Thyroid gland (tissue), 4 donors: Measurements from ENCODE around the gene SHE. TPM values are rescaled to one million over a fixed set of nuclear protein-coding genes. Genes with fewer than 3 reads are reported as not detected.

Source experiments
- DNase-seq, 2 donors: peaks; one replicate each; pipeline ENCODE4 v3.0.0-alpha.2; 2019
- H3K27ac ChIP-seq, 3 donors: fragments of 200-600 bp; sonication (generic); 1 replicate in 2 of 3; 2 replicates in 1 of 3; pipeline ENCODE4 v1.5.1; 2016 to 2019; ENCODE audit warnings: mild to moderate bottlenecking in 1 of 3, moderate library complexity in 1 of 3
- H3K27me3 ChIP-seq: fragments of 200-600 bp; sonication (generic); one replicate; pipeline ENCODE4 v1.5.1; 2019
- H3K36me3 ChIP-seq, 2 donors: fragments of 200-600 bp; sonication (generic); one replicate each; pipeline ENCODE4 v1.5.1; 2016 to 2019
- H3K4me1 ChIP-seq, 2 donors: fragments of 200-600 bp; sonication (generic); one replicate each; pipeline ENCODE4 v1.5.1; 2017 to 2019
- H3K4me3 ChIP-seq, 3 donors: fragments of 200-600 bp; sonication (generic); replicated peaks in 1 of 3; 1 replicate in 2 of 3; 2 replicates in 1 of 3; pipeline ENCODE4 v1.5.1; 2016; ENCODE audit warnings: mild to moderate bottlenecking in 1 of 3
- H3K9me3 ChIP-seq: fragments of 200-600 bp; sonication (generic); one replicate; pipeline ENCODE4 v1.5.1; 2017
- CTCF ChIP-seq, 6 experiments: fragments of 200-600 bp in 3 of 6; fragments of 450-650 bp in 3 of 6; sonication (generic) in 3 of 6; IDR thresholded peaks; one replicate each; pipeline ENCODE4 v1.5.1; 2016 to 2019; ENCODE audit warnings: antibody characterized with exemption in 6 of 6, mild to moderate bottlenecking in 2 of 6, inconsistent platforms in 1 of 6, moderate library complexity in 1 of 6
- POLR2A ChIP-seq, 2 donors: fragments of 450-650 bp; IDR thresholded peaks; one replicate each; pipeline ENCODE4 v1.6.1; 2017; ENCODE audit warnings: antibody characterized with exemption in 2 of 2, mild to moderate bottlenecking in 2 of 2, moderate library complexity in 1 of 2
- WGBS, 2 donors: methylation state at CpG; one replicate each; pipeline ENCODE4 v1.1.5; 2017; 5-methylcytosine and 5-hydroxymethylcytosine counted together
- intact Hi-C: fragments of 100-400 bp; cut with DNase I; formaldehyde crosslinking; loops from one replicate; pipeline ENCODE4 v1.15.1; 2023
- total RNA-seq, 4 donors: library from RNA; depleted of rRNA; stranded (reverse); fragments of >200 nt; gene quantifications; one replicate each; pipeline ENCODE4 v1.2.3, GENCODE V29; 2016

The SHE gene
- total RNA-seq, 4 donors from 2014 or later = 35.8 to 56.0 (median 43.0) TPM

- H3K27me3 ChIP-seq = no peaks in the 10 kb centered on the region
- H3K9me3 ChIP-seq = no peaks in the 10 kb centered on the region
- H3K4me3 ChIP-seq = no peak overlapping the region
- TF ChIP-seq POLR2A (IDR thresholded peaks at IDR 0.05) (no peak), CTCF (IDR thresholded peaks at IDR 0.05) (no peak)
- peaks cover 13 to 22% of the 10 kb centered on the region in 2 donors for H3K4me1 ChIP-seq
- H3K27ac ChIP-seq = no peak overlapping the region
- H3K36me3 ChIP-seq = no peaks in the 10 kb centered on the region
- WGBS, 2 donors = 47 to 63% methylated on average over 6 to 8 of the region's 8 CpGs
- intact Hi-C loops = no loop called here
- no peak for DNase-seq
Observed at GRCh38 chr1:154465621-154466195, 36.5 kb downstream of the SHE start.

- TF ChIP-seq POLR2A (IDR thresholded peaks at IDR 0.05) (no peak), CTCF (IDR thresholded peaks at IDR 0.05) (no peak)
- no peak overlapping the region for H3K4me3 ChIP-seq
- intact Hi-C loops = no loop called here
- no peaks in the 10 kb centered on the region for H3K27me3 ChIP-seq
- WGBS, 2 donors = 44 to 80% methylated on average over 4 of the region's 4 CpGs
- DNase-seq = peak in 1 of 2 donors; percentile 18
- peaks cover 13 to 22% of the 10 kb centered on the region in 2 donors for H3K4me1 ChIP-seq
- H3K9me3 ChIP-seq = no peaks in the 10 kb centered on the region
- no peaks in the 10 kb centered on the region for H3K36me3 ChIP-seq
- peak overlapping the region in 1 of 3 donors; percentile 41 for H3K27ac ChIP-seq
Observed at GRCh38 chr1:154463512-154463990, 38.7 kb downstream of the SHE start.

- TF ChIP-seq POLR2A (IDR thresholded peaks at IDR 0.05) (no peak), CTCF (IDR thresholded peaks at IDR 0.05) (no peak)
- peaks cover under 1 to 10% of the 10 kb centered on the region in 2 donors for H3K4me1 ChIP-seq
- H3K27me3 ChIP-seq = no peaks in the 10 kb centered on the region
- no peak overlapping the region for H3K27ac ChIP-seq
- no peak overlapping the region for H3K4me3 ChIP-seq
- DNase-seq = no peak
- no peaks in the 10 kb centered on the region for H3K36me3 ChIP-seq
- no peaks in the 10 kb centered on the region for H3K9me3 ChIP-seq
- 69 to 82% methylated on average over 15 of the region's 15 CpGs for WGBS, 2 donors
- intact Hi-C loops = no loop called here
Observed at GRCh38 chr1:154460695-154461260, 41.4 kb downstream of the SHE start.

- peaks cover 0 to 6% of the 10 kb centered on the region in 2 donors for H3K36me3 ChIP-seq
- peaks cover 0 to 8% of the 10 kb centered on the region in 2 donors for H3K4me1 ChIP-seq
- no peak overlapping the region for H3K4me3 ChIP-seq
- DNase-seq = no peak
- no peak for TF ChIP-seq CTCF (IDR thresholded peaks at IDR 0.05)
- TF ChIP-seq POLR2A (IDR thresholded peaks at IDR 0.05) = no peak
- no peak overlapping the region for H3K27ac ChIP-seq
- H3K27me3 ChIP-seq = no peaks in the 10 kb centered on the region
- no peaks in the 10 kb centered on the region for H3K9me3 ChIP-seq
- intact Hi-C loops = no loop called here
Observed at GRCh38 chr1:154459080-154459479, 43.1 kb downstream of the SHE start.

GRCh38 chr1:154456631-154457030 lies 45.6 kb downstream of the SHE start:
- TF ChIP-seq CTCF (IDR thresholded peaks at IDR 0.05) (no peak), POLR2A (IDR thresholded peaks at IDR 0.05) (no peak)
- 70 to 78% methylated on average over 6 of the region's 6 CpGs for WGBS, 2 donors
- H3K27me3 ChIP-seq = no peaks in the 10 kb centered on the region
- no peak for DNase-seq
- H3K4me3 ChIP-seq = no peak overlapping the region
- intact Hi-C loops = no loop called here
- H3K36me3 ChIP-seq = peaks cover 0 to 7% of the 10 kb centered on the region in 2 donors
- no peak overlapping the region for H3K27ac ChIP-seq
- H3K4me1 ChIP-seq = no peaks in the 10 kb centered on the region
- no peaks in the 10 kb centered on the region for H3K9me3 ChIP-seq
